ENCODE results near the gene NADK2. TPM values are rescaled to one million over a fixed set of nuclear protein-coding genes. Genes with fewer than 3 reads are reported as not detected.

NADK2 gene
- total and polyA plus RNA-seq, 9 of the 15 experiments (the other 6 are each of a cell fraction or from before 2014, with no cell fraction given) = 10.6 to 41.0 (median 24.0) TPM

DNA sequence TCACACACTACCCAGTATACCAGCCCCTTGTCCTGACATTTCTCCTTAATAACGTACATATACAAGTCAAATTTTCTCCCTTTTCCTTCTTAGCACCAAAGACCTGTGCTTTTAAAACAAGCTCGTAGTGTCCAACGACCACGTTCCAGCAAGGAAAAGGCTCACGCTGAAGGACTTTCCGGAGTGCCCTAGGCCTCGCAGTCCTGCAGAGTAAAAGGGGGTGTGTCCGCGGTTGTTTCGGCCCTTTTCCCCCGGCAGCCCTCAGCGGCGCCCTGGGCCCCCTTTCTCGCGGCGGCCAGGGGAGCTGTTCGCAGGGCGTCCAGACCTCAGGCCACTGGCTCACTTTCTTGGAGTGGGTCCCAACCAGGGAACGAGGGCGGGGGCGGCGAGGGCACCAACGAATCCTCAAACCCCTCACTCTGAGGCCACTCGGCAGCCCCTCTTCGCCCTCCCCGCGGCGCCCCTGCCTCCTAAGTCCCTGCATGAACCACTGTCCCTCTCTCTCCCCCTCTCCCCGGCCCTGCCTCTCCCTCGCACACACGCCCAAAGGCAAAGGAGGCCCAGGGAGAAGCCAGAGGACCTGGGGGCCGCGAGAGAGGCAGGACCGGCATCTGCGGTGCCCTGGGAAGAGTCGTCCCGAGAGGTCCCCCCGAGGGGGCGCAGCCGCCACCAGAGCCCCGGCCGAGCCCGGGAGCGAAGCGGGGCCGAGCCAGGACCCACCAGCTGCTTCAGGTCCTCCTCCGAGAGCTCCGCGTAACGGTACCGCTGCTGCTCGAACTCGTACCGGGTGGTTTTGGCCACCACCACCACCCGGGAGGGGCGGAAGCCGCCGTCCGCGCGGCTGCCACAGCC is 720 bp downstream of the NADK2 start (continued):
- TF ChIP-seq, protein P1, sequence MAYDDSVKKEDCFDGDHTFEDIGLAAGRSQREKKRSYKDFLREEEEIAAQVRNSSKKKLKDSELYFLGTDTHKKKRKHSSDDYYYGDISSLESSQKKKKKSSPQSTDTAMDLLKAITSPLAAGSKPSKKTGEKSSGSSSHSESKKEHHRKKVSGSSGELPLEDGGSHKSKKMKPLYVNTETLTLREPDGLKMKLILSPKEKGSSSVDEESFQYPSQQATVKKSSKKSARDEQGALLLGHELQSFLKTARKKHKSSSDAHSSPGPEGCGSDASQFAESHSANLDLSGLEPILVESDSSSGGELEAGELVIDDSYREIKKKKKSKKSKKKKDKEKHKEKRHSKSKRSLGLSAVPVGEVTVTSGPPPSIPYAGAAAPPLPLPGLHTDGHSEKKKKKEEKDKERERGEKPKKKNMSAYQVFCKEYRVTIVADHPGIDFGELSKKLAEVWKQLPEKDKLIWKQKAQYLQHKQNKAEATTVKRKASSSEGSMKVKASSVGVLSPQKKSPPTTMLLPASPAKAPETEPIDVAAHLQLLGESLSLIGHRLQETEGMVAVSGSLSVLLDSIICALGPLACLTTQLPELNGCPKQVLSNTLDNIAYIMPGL (CRISPR knock-in tag; IDR thresholded peaks at IDR 0.05) = no peak; the same call in 1 of the 2 replicates
- TF ChIP-seq CHCHD3 (CRISPR knock-in tag; IDR thresholded peaks at IDR 0.05) (no peak), ETV5 (CRISPR knock-in tag; IDR thresholded peaks at IDR 0.05; ENCODE audit: low read depth) (0 out of 2 replicates have a peak, but pooled peaks have one; percentile 48), FOXJ3 (CRISPR knock-in tag; IDR thresholded peaks at IDR 0.05) (no peak), TARDBP (IDR thresholded peaks at IDR 0.05) (no peak), EHMT2 (IDR thresholded peaks at IDR 0.05) (no peak), SP2 (IDR thresholded peaks at IDR 0.05; ENCODE audit: extremely low read depth, low read depth, low read length, poor library complexity, severe bottlenecking) (no peak), MAX (CRISPR knock-in tag; IDR thresholded peaks at IDR 0.05) (no peak), ZNF174 (CRISPR knock-in tag; IDR thresholded peaks at IDR 0.05) (no peak), TEAD1 (CRISPR knock-in tag; IDR thresholded peaks at IDR 0.05) (no peak), EP300 (IDR thresholded peaks at IDR 0.05; ENCODE audit: low read length) (no peak), TAL1 (IDR thresholded peaks at IDR 0.05) (no peak), PHF8 (IDR thresholded peaks at IDR 0.05; ENCODE audit: borderline replicate concordance, low read length) (peak; percentile 84), TAF1 (IDR thresholded peaks at IDR 0.05; ENCODE audit: control insufficient read depth, extremely low read depth, insufficient read depth, low read length, severe bottlenecking) (peak; percentile 51), STAT5A (IDR thresholded peaks at IDR 0.05; ENCODE audit: borderline replicate concordance, low read length) (no peak), ZNF76 (CRISPR knock-in tag; IDR thresholded peaks at IDR 0.05; ENCODE audit: borderline replicate concordance) (no peak), CBX2 (IDR thresholded peaks at IDR 0.05; ENCODE audit: insufficient read depth, low read length, poor library complexity, severe bottlenecking) (no peak), NFE2 (IDR thresholded peaks at IDR 0.05; ENCODE audit: low read depth) (no peak), KAT2B (IDR thresholded peaks at IDR 0.05; ENCODE audit: low read depth, low read length) (no peak), SIRT6 (IDR thresholded peaks at IDR 0.05; ENCODE audit: low read depth, low read length) (no peak), ZNF197 (CRISPR knock-in tag; IDR thresholded peaks at IDR 0.05; ENCODE audit: low read depth) (no peak), PKNOX1 (IDR thresholded peaks at IDR 0.05) (no peak)
- TF ChIP-seq, protein P2, sequence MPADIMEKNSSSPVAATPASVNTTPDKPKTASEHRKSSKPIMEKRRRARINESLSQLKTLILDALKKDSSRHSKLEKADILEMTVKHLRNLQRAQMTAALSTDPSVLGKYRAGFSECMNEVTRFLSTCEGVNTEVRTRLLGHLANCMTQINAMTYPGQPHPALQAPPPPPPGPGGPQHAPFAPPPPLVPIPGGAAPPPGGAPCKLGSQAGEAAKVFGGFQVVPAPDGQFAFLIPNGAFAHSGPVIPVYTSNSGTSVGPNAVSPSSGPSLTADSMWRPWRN (IDR thresholded peaks at IDR 0.05; ENCODE audit: low read depth) = no peak

All from K562 (cell line).